NCI-H226 (cell line): Measurements from ENCODE around the gene TFE3.

Experiments used
- DNase-seq: peaks from one replicate; pipeline ENCODE4 v3.0.0-alpha.2; 2015

TFE3 gene

DNA sequence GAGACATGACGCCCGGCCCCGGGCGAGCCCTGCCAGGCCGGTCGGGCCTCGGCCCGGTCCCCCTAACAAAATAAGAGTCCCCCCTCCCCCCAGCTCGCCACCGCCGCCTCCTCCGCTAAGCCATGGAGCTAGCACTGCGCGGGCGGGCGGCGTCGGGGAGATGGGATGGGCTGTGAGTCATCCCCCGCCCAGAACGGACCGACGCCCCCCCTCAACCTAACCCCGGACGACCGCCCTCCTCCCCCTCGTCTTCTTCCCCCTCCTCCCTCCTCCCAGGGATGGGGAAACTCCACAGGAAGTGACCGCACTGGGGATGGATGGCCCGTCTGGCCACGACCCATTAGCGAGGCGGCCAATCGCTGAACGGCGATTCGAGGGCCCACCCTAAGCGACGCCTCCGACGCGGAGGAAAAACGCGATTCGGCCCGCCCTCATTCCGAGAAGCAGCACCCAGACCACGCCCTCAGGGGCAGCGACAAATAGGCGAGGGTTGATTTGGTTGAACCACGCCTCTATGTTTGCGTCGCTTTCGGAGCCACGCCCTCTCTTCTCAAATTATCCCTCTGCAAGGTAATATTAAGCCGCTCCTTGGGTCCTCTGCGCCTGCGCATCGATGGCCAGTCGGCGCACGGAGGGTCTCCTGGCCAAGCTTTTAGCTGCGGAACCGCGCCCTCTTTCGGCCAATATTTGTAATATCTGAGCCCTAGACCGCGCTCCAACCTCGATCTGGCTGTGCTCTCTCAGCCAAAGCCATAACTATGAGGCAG, at the start of gene TFE3:
TFE3 (minus strand) TSS at position 138 of the 767 bp plus-strand sequence; CDS start at position 7, 131 bp downstream.
- peak; percentile 91 for DNase-seq

DNA sequence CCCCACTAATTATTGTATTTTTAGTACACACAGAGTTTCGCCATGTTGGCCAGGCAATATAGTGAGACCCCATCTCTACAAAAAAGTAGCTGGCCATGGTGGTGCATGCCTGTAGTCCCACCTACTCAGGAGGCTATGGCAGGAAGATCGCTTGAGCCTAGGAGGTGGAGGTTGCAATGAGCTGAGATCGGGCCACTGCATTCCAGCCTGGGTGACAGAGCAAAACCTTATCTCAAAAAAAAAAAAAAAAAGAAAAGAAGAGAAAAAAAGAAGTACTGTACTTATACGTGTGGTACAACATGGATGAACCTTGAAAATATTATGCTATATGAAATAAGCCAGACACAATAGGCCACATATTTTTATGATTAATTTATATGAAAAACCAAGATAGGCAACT, 46.4 kb upstream of the TFE3 start:
- no peak for DNase-seq

- DNase-seq: no peak
Observed at GRCh38 chrX:49082271-49082871, 39.2 kb upstream of the TFE3 start.

- DNase-seq: peak; percentile 67
Observed at GRCh38 chrX:49079489-49080428, 36.6 kb upstream of the TFE3 start, which contains the start of gene WDR45. Gene WDR45, minus strand, starts transcription at chrX:49079887. Its CDS starts 1,792 bp downstream, at chrX:49078095.

- DNase-seq: no peak
Observed at GRCh38 chrX:49077941-49078340, 34.8 kb upstream of the TFE3 start.

DNA sequence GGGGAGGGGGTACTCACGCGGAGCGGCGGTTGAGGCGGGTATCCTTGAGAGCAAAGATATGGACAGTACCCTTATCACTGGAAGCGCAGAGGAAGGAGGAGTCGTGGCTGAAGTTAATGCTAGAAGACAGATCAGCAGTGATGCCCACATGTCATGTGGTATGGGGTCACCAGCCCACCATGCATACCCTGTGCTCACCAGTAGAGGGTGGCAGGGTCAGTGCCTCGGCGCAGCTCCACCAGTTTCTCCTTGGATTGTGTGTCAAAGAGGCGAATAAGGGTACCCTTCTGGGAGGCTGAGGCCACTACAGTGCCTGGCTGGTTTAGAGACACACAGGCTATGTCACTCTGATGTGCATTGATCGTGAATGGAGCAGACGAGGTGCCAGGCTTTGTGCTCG, 32.2 kb upstream of the TFE3 start:
- DNase-seq: no peak

GRCh38 chrX:49073601-49074575, 30.7 kb upstream of the TFE3 start, which contains the start of gene PRAF2:
Gene PRAF2, minus strand, starts transcription at chrX:49074002. Its CDS starts 15 bp downstream, at chrX:49073987.
- DNase-seq: peak; percentile 83

- no peak for DNase-seq
Observed at GRCh38 chrX:49072712-49073095, 29.5 kb upstream of the TFE3 start.

GRCh38 chrX:49071877-49072711, 28.9 kb upstream of the TFE3 start:
- DNase-seq: no peak

DNA sequence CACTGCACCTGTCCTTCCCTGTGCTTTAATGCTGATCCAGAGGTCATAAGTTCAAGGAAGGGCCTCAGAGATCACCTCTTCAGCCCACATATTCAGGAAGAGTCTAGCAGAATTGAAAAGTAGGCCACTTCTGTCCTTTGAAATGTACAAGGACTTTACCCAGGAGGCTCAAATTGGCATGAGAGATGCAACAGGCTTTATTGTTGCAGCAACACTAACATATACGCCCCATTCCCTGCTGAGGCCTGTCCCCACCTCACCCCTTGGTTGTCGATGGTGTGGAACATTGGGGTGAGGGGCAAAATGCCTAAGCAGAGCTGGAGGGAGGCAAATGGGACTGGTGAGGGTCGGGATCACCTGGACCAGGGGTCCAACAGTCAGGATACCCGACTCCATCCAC, 27.8 kb upstream of the TFE3 start:
- no peak for DNase-seq

- no peak for DNase-seq
Observed at GRCh38 chrX:49069038-49069437, 25.9 kb upstream of the TFE3 start.

GRCh38 chrX:49067285-49068120, 24.3 kb upstream of the TFE3 start:
- DNase-seq: no peak

GRCh38 chrX:49066690-49067089, 23.5 kb upstream of the TFE3 start:
- DNase-seq: no peak

GRCh38 chrX:49066278-49066677, 23.1 kb upstream of the TFE3 start:
- DNase-seq: no peak

DNA sequence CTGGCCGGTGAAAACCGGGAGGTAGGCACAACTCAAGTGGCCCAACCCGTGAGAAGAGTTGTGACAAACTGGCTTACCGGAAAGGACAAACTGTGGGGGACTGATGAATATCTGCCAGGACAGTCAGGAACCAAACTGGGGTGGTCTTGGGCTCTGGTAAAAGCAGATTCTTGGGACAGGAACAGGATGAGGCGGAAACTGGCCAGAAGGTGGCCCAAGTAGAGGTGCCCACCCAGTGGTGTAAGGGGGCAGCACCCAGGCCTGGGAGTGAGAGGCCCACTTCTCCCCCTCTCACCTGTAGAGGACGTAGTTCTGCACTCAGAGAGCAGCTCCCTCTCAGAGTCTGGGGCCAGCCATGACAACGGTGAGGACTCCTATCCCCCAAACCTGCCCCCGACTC, 21.6 kb upstream of the TFE3 start:
- no peak for DNase-seq

- no peak for DNase-seq
Observed at GRCh38 chrX:49064303-49064702, 21.1 kb upstream of the TFE3 start.

GRCh38 chrX:49063715-49064114, 20.6 kb upstream of the TFE3 start:
- DNase-seq: no peak

- DNase-seq: no peak
Observed at GRCh38 chrX:49061916-49062315, 18.8 kb upstream of the TFE3 start.

DNA sequence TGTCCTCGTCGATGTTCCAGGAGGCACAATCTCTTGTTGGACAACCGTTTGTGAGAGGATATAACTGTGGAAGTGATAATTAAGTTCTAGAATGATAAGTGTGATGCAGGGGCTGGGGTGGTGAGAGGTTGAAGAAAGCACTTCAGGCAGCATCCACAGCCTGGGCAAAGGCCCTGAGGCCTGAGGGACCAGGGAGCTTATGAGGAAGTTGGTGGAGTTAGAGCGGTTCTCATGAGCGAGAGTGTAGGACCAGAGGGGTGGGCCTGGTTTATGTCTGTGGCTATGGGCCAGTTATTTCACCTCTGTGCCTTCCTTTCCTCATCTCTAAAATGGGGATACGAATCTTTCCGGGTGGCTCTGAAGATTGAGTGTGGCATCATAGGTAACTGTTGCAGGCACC, 18.3 kb upstream of the TFE3 start:
- no peak for DNase-seq

DNA sequence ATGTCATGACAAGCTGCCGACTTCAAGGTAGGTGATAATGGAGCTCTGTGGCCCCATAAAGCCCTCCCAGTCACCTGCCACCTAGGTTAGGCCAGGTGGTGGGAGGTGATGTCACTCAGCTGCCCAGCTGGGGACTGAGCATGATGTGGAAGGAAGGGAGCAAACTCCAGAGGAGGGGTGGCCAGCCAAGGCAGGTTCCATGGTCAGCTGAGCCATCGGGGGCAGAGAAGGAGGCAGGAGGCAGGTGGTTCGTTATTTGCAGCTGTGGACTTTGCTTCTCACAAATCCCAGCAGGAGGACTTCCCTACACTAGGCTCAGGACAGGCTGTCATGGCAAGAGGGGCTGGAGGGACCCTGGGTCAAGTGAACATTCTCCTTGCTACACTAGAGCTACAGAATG, 17.8 kb upstream of the TFE3 start:
- no peak for DNase-seq
